NT2/D1 (cell line): ENCODE measurements around the gene FANCG.

Experiments
- SUZ12 ChIP-seq: IDR thresholded peaks from 2 replicates; pipeline ENCODE4 v1.6.1; 2011; ENCODE audit not compliant: insufficient read length, insufficient read depth; ENCODE audit errors: extremely low read depth
- YY1 ChIP-seq: IDR thresholded peaks from 2 replicates; pipeline ENCODE4 v1.6.1; 2011; ENCODE audit not compliant: insufficient read length, insufficient read depth
- ZNF274 ChIP-seq: IDR thresholded peaks from 2 replicates; pipeline ENCODE4 v1.6.1; 2011; ENCODE audit warnings: mild to moderate bottlenecking, low read depth, low read length

DNA sequence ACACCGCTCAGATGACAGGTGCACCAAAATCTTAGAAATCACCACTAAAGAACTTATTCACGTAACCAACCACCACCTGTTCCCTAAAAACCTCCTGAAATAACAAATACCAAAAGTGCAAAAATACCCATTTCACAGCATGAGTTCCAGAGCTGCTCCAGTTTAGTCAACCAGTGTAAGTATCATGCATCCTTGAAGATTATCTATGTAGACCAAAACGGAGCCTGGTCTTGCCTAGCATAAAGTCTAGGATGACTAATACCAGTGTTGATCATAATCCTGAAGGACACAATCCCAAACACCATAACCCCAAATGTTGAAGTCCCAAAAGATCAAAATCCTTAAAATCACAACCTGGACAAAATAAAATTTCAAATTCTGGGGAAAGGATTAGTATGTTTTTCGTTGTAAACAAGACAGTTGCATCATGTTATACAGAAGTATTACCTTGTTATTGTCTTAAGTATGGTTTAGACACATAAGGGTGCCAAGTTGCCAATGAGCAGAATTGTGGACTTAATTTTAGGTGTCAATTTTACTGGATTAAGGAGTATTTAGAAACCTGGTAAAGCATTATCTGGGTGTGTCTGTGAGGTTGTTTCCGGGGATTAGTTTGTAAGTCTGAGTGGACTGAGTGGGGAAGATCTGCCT, 25.4 kb downstream of the FANCG start:
- TF ChIP-seq ZNF274 (no peak), SUZ12 (no peak), YY1 (no peak)
